GM18873 (cell line): Measurements from ENCODE around the gene SH3BP5L.

Source experiments
- ATAC-seq: cut with Tn5 transposase; IDR thresholded peaks from one replicate; pipeline ENCODE4 v1.9.1; 2021; ENCODE audit warnings: mild to moderate bottlenecking, moderate library complexity, moderate number of reproducible peaks; ENCODE audit not compliant: unreplicated experiment, low FRiP score

Gene SH3BP5L

GRCh38 chr1:248852481-248853405, 27.0 kb upstream of the SH3BP5L start:
- no peak for ATAC-seq

GRCh38 chr1:248851390-248851789, 25.7 kb upstream of the SH3BP5L start:
- ATAC-seq: no peak

DNA sequence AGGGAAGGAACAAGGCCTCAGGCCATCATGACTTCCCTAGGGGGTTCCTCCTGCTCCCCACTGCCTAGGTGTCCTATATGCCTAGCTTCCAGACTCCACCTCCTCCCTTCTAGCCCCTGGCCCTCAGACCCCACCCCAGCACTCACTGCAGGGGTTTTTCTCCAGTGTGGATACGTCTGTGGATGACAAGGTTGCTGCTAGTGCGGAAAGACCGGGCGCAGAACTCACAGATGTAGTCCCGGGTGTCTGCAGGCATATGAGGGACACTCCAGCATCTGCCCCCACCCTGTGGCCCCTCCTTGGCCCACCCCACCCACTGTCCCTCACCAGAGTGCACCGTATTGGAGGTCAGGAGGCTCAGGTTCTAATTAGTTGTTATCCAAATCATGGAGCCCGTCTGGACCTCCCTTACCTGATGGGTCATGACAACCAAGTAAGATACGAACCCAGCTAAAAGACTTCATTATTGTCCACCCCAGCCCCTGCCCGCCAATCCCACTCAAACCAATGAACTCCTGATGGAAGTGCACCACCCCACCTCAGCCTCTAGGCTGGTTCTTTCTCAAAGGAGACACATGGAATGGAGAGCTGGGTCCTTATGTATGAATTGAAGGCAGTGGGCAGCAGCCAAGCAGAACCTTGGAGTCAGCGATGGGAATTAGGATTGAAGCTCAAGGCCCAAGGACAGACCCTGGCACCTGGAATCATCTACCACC, 25.0 kb upstream of the SH3BP5L start:
- ATAC-seq: no peak

GRCh38 chr1:248850124-248850523, 24.4 kb upstream of the SH3BP5L start:
- no peak for ATAC-seq

DNA sequence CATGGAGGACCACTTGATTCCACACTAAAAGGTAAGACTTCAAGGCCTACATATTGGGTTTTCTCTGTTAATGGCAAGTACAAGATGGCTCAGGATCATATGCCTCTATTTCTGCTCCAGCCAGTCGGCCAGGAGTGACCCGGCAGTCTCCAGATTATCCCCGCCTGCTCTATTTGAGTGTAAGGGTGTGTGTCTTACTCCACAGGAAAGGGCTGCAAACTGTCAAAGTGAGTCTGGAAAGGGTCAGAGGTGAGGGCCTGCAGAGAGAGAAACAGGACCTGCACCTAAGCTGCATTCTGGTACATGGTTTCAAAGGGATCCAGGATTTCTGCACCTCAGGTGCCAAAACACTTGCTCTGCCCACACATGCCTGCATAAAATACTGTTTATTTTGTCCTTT, 23.9 kb upstream of the SH3BP5L start:
- ATAC-seq: no peak

DNA sequence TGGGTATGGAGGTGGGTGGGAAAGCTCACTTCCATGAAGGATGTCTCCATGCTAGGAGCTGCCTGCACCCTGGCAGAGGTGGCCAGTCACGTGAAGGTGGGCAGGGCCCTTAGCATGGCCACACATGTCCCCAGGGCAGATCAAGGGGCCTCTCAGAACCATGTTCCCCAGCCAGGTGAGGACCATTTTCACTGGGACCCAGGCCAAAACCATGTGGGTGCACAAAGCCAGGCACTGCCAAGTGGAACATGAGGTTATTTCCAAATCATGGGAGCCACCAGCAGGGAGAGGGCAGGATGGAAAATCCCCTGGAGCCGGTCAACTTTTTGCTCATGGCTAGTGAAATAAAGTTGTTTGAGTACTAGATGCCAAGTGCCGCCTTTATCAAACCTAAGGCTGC, 23.4 kb upstream of the SH3BP5L start:
- ATAC-seq: no peak

DNA sequence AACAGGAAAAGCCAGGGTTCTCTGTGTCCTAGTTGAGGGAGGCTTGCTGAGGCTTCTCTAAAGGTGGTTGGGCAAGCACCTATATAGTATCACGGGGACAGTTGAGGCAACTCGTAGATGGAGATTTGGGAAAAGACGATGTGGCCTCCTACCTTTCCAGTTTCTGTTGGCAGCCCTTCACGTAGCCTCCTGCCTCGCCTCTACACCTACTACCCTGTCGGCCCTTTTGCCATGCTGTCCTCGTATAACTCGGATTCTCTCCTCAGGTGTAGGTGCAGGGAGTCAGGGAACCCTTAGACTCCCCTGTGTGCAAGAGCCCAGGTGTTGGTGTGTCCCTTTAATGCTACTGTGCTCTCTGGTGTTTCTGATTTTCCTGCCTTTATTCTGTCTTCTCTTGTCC, 22.9 kb upstream of the SH3BP5L start:
- ATAC-seq: no peak

DNA sequence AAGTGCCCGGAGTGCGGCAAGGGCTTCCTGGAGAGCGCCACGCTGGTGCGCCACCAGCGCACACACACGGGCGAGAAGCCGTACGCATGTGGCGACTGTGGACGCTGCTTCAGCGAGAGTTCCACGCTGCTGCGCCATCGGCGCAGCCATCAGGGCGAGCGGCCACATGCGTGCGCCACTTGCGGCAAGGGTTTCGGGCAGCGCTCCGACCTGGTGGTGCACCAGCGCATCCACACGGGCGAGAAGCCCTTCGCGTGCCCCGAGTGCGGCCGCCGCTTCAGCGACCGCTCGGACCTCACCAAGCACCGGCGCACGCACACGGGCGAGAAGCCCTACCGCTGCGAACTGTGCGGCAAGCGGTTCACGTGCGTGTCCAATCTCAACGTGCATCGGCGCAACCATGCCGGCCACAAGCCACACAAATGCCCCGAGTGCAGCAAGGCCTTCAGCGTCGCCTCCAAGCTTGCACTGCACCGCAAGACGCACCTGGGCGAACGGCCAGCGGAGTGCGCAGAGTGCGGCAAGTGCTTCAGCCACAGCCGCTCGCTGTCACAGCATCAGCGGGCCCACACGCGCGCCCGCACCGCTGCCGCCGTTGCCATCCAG, 22.3 kb upstream of the SH3BP5L start:
- ATAC-seq: no peak

DNA sequence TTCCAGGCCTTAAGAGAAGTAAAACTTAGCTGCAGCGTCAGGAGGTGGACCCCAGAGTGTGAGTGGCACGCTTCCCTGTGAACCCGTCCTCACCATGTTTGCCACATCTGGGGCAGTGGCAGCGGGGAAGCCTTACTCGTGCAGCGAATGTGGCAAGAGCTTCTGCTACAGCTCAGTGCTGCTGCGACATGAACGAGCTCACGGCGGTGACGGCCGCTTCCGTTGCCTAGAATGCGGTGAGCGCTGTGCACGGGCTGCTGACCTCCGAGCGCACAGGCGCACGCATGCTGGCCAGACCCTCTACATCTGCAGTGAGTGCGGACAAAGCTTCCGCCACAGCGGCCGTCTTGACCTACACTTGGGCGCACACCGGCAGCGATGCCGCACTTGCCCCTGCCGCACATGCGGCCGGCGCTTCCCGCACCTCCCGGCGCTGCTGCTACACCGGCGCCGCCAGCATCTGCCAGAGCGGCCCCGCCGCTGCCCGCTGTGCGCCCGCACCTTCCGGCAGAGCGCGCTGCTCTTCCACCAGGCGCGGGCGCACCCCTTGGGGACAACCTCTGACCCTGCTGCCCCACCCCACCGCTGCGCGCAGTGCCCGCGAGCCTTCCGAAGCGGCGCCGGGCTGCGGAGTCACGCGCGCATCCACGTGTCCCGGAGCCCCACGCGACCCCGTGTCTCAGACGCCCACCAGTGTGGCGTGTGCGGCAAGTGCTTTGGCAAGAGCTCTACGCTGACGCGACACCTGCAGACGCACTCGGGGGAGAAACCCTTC, 21.7 kb upstream of the SH3BP5L start:
- ATAC-seq: no peak

DNA sequence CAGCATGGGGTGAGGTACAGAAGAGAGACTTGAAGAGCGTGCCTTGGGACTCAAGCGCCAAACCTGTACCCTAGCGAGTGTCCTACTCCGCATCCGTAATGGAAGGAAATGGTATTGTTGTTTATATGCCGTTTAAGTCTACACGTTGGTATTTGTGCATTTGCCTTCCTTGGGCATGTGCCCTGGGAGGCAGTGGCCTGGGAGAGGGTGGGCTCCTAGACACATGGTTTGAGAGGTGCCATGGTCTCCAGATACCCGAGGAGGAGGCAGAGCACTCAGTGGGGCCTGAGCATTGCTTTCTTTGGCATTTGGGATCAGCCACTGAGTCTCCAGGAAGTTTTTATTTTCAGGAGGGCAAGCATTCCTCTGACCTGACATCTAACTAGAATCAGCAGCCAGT, 18.8 kb upstream of the SH3BP5L start:
- no peak for ATAC-seq

GRCh38 chr1:248843687-248844086, 18.0 kb upstream of the SH3BP5L start:
- no peak for ATAC-seq

- peak; percentile 54 for ATAC-seq
Observed at GRCh38 chr1:248842781-248843331, 17.1 kb upstream of the SH3BP5L start.

GRCh38 chr1:248841702-248842395, 16.1 kb upstream of the SH3BP5L start:
- no peak for ATAC-seq

GRCh38 chr1:248840946-248841345, 15.2 kb upstream of the SH3BP5L start:
- no peak for ATAC-seq

GRCh38 chr1:248839168-248839555, 13.4 kb upstream of the SH3BP5L start:
- no peak for ATAC-seq

- ATAC-seq: peak; percentile 61
Observed at GRCh38 chr1:248838357-248839167, 12.8 kb upstream of the SH3BP5L start.

GRCh38 chr1:248837781-248838356, 12.2 kb upstream of the SH3BP5L start, which contains the start of gene ZNF672:
TSS of gene ZNF672 (plus strand) at chr1:248838224. CDS start at chr1:248847275, 9,051 bp downstream.
- peak; percentile 82 for ATAC-seq

- no peak for ATAC-seq
Observed at GRCh38 chr1:248837045-248837780, 11.5 kb upstream of the SH3BP5L start.
